Endothelial cell of umbilical vein (primary cell): Measurements from ENCODE around the gene CCNJL. TPM values are rescaled to one million over a fixed set of nuclear protein-coding genes. Genes with fewer than 3 reads are reported as not detected.

ENCODE experiments used
- BruUV-seq: library from RNA; stranded (reverse); fragments of 400-500 nt; replicated peaks from 2 replicates; lab custom pipeline; 2021; lab: Mats Ljungman, UMichigan
- CTCF ChIA-PET: fragments of 300-600, 350-600 bp; sonication (Branson Sonifier 250); formaldehyde crosslinking; loops from one replicate; lab custom pipeline; 2021; ENCODE audit warnings: antibody characterized with exemption, inconsistent platforms; lab: Charles Lee
- POLR2A ChIA-PET: fragments of 300-600, 350-600 bp; sonication (Branson Sonifier 250); formaldehyde crosslinking; loops from one replicate; lab custom pipeline; 2021; ENCODE audit warnings: antibody characterized with exemption, inconsistent platforms; lab: Charles Lee
- DNase-seq: peaks from one replicate; pipeline ENCODE4 v3.0.0-alpha.2; 2011; ENCODE audit warnings: low read depth, low spot score
- FAIRE-seq: peaks from 2 replicates; lab custom pipeline; 2011; peaks lifted over from hg19 to GRCh38; lab: Jason Lieb, UNC
- H2AFZ ChIP-seq: 2 replicates; pipeline ENCODE4 v1.6.0; 2012; ENCODE audit warnings: low read depth, low read length, control low read depth, inconsistent platforms
- H3K27ac ChIP-seq: 2 replicates; pipeline ENCODE4 v1.5.1; 2011; ENCODE audit warnings: low read depth, mild to moderate bottlenecking, control low read depth, low read length, moderate library complexity; ENCODE audit not compliant: insufficient read depth
- H3K27me3 ChIP-seq, 2 experiments: 2 replicates each; pipeline versions ENCODE4 v1.6.0 to v1.6.1; 2011; ENCODE audit warnings: low read length in 2 of 2, mixed read lengths in 1 of 2; ENCODE audit not compliant: control insufficient read depth in 2 of 2, insufficient read depth in 2 of 2
- H3K36me3 ChIP-seq, 2 experiments: 2 replicates in 1 of 2; 3 replicates in 1 of 2; pipeline ENCODE4 v1.5.1; 2011; ENCODE audit warnings: low read length in 2 of 2, mild to moderate bottlenecking in 1 of 2, moderate library complexity in 1 of 2; ENCODE audit not compliant: control insufficient read depth in 2 of 2, insufficient read depth in 2 of 2; ENCODE audit errors: extremely low read depth in 1 of 2
- H3K4me1 ChIP-seq: 3 replicates; pipeline ENCODE4 v1.5.1; 2011; ENCODE audit warnings: mild to moderate bottlenecking, low read length; ENCODE audit not compliant: control insufficient read depth, insufficient read depth; ENCODE audit errors: extremely low read depth
- H3K4me2 ChIP-seq: 2 replicates; pipeline ENCODE4 v1.6.1; 2011; ENCODE audit warnings: low read length, control low read depth, mixed read lengths; ENCODE audit not compliant: insufficient read depth
- H3K4me3 ChIP-seq, 3 experiments: fragments of 200-600 bp in 1 of 3; sonication (generic), shearing (Covaris generic) in 1 of 3; replicated peaks in 1 of 3; 2 replicates each; pipeline ENCODE4 v1.5.1; 2011 to 2016; ENCODE audit warnings: control low read depth in 3 of 3, low read length in 3 of 3, mild to moderate bottlenecking in 2 of 3, inconsistent platforms in 1 of 3, low read depth in 1 of 3, moderate library complexity in 1 of 3; ENCODE audit not compliant: insufficient read depth in 1 of 3
- H3K79me2 ChIP-seq: 2 replicates; pipeline ENCODE4 v1.6.0; 2012; ENCODE audit warnings: low read length, inconsistent platforms; ENCODE audit not compliant: control insufficient read depth, insufficient read depth
- H3K9ac ChIP-seq: replicated peaks from 2 replicates; pipeline ENCODE3; 2011; ENCODE audit warnings: low read length, control low read depth; ENCODE audit not compliant: insufficient read depth; ENCODE audit errors: extremely low read depth
- H3K9me1 ChIP-seq: replicated peaks from 3 replicates; pipeline ENCODE4 v1.6.0; 2011; ENCODE audit warnings: mild to moderate bottlenecking, low read length; ENCODE audit not compliant: control insufficient read depth, insufficient read depth; ENCODE audit errors: extremely low read depth
- H3K9me3 ChIP-seq: replicated peaks from 2 replicates; pipeline ENCODE4 v1.5.1; 2012; ENCODE audit warnings: low read length, inconsistent platforms; ENCODE audit not compliant: control insufficient read depth, insufficient read depth
- H4K20me1 ChIP-seq: replicated peaks from 2 replicates; pipeline ENCODE3; 2011; ENCODE audit warnings: mild to moderate bottlenecking, low read length; ENCODE audit not compliant: control insufficient read depth, insufficient read depth; ENCODE audit errors: extremely low read depth
- FOS ChIP-seq: IDR thresholded peaks from 2 replicates; pipeline ENCODE4 v1.6.1; 2011; ENCODE audit warnings: mild to moderate bottlenecking, low read length, moderate library complexity, borderline replicate concordance; ENCODE audit not compliant: insufficient read depth
- POLR2A ChIP-seq: IDR thresholded peaks from 2 replicates; pipeline ENCODE4 v1.6.1; 2012; ENCODE audit warnings: low read depth, mild to moderate bottlenecking, control low read depth, low read length
- dilution Hi-C: fragments of 300-500 bp; cut with MboI; formaldehyde crosslinking; loops from one replicate; pipeline ENCODE4 v1.15.0; 2019; ENCODE audit warnings: low sequenced_read_pairs; ENCODE audit not compliant: extremely low pct_ligation_motif_present
- intact Hi-C: fragments of 100-400 bp; cut with micrococcal nuclease; formaldehyde crosslinking; loops from one replicate; pipeline ENCODE4 v1.10.0; 2022
- polyA plus RNA-seq, 4 experiments: library from polyadenylated mRNA; depleted of rRNA in 3 of 4; stranded (reverse) in 3 of 4; unstranded in 1 of 4; fragments of >200 nt; gene quantifications; 2 replicates each; pipeline versions ENCODE4 v1.2.1 to v1.2.3, GENCODE V29; 2011 to 2012; ENCODE audit warnings: missing spikeins in 1 of 4
- small RNA-seq: library from RNA; depleted of rRNA; stranded (forward); fragments of <200 nt; gene quantifications from one replicate; pipeline ENCODE3, GENCODE V24; 2012; ENCODE audit warnings: low replicate concordance, low read depth; ENCODE audit not compliant: insufficient read depth, insufficient read length
- total RNA-seq: library from RNA; stranded (reverse); gene quantifications from 2 replicates; pipeline ENCODE4 v1.2.3, GENCODE V29; 2021
- TF ChIP-seq, protein P1 (sequence below), 2 donors: IDR thresholded peaks; 1 replicate in 1 of 2; 2 replicates in 1 of 2; pipeline ENCODE4 v1.5.1; 2011; ENCODE audit warnings: low read length in 2 of 2, mild to moderate bottlenecking in 2 of 2, moderate library complexity in 2 of 2, control low read depth in 1 of 2, inconsistent platforms in 1 of 2, low read depth in 1 of 2; ENCODE audit not compliant: insufficient read depth in 1 of 2; ENCODE audit errors: extremely low read depth in 1 of 2

The CCNJL gene
- total and polyA plus RNA-seq, 2 donors (not counting 3 experiments of a cell fraction or from before 2014, with no cell fraction given) = 20.0 to 21.3 TPM

GRCh38 chr5:160207061-160207460 is 105.3 kb downstream of the CCNJL start:
- CTCF ChIA-PET = interaction anchor here (1.6 kb wide), 1 partner anchor 185 kb away, joined by 3 read pairs; no protein-coding TSS in a partner anchor
- FAIRE-seq = no peak
- no peak overlapping the region for H3K4me3 ChIP-seq
- H3K4me1 ChIP-seq = no peaks in the 10 kb centered on the region
- dilution Hi-C loops (no loop called here), intact Hi-C loops (no loop called here)
- no TSS peak for BruUV-seq
- TF ChIP-seq, protein P1, sequence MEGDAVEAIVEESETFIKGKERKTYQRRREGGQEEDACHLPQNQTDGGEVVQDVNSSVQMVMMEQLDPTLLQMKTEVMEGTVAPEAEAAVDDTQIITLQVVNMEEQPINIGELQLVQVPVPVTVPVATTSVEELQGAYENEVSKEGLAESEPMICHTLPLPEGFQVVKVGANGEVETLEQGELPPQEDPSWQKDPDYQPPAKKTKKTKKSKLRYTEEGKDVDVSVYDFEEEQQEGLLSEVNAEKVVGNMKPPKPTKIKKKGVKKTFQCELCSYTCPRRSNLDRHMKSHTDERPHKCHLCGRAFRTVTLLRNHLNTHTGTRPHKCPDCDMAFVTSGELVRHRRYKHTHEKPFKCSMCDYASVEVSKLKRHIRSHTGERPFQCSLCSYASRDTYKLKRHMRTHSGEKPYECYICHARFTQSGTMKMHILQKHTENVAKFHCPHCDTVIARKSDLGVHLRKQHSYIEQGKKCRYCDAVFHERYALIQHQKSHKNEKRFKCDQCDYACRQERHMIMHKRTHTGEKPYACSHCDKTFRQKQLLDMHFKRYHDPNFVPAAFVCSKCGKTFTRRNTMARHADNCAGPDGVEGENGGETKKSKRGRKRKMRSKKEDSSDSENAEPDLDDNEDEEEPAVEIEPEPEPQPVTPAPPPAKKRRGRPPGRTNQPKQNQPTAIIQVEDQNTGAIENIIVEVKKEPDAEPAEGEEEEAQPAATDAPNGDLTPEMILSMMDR (IDR thresholded peaks at IDR 0.05; ENCODE audit: extremely low read depth in 1 of 2, insufficient read depth in 1 of 2, low read depth in 1 of 2, low read length in 2 of 2) = no peak
- TF ChIP-seq POLR2A (no peak), FOS (no peak)
- no peaks in the 10 kb centered on the region for H3K9me3 ChIP-seq
- no peak overlapping the region for H2AFZ ChIP-seq
- H4K20me1 ChIP-seq = no peaks in the 10 kb centered on the region
- H3K9me1 ChIP-seq = no peaks in the 10 kb centered on the region
- no peak overlapping the region for H3K9ac ChIP-seq
- no peak overlapping the region for H3K4me2 ChIP-seq
- POLR2A ChIA-PET = no interaction called here
- H3K27me3 ChIP-seq = no peaks in the 10 kb centered on the region
- no peaks in the 10 kb centered on the region for H3K79me2 ChIP-seq
- no peak overlapping the region for H3K27ac ChIP-seq
- no peak for DNase-seq
- H3K36me3 ChIP-seq = no peaks in the 10 kb centered on the region

Small RNA genes within 50 kb of the gene (small RNA-seq; reads per million reads assigned to genes)
- gene AC112191.3 = not detected

Other genes with a start within 250 kb of the CCNJL start
- 17.3 and 19.3 TPM in 2 replicates for gene PWWP2A, start 193.1 kb downstream of the CCNJL start, total RNA-seq
- 4.6 and 4.8 TPM in 2 replicates for gene PWWP2A, start 193.1 kb downstream of the CCNJL start, polyA plus RNA-seq
- gene FABP6, start 83.1 kb downstream of the CCNJL start, total RNA-seq = not detected in 2 replicates
- gene FABP6, start 83.1 kb downstream of the CCNJL start, polyA plus RNA-seq = not detected in 2 replicates
- gene C1QTNF2, start 58.1 kb upstream of the CCNJL start, total RNA-seq = 0.53 TPM in 1 of 2 replicates, not detected in the other
- gene C1QTNF2, start 58.1 kb upstream of the CCNJL start, polyA plus RNA-seq = 0.46 and 0.52 TPM in 2 replicates
- 2.6 and 2.7 TPM in 2 replicates for gene FAM200C, start 87.5 kb upstream of the CCNJL start, total RNA-seq
- gene FAM200C, start 87.5 kb upstream of the CCNJL start, polyA plus RNA-seq = 0.76 and 0.86 TPM in 2 replicates
- gene SLU7, start 106.5 kb upstream of the CCNJL start, total RNA-seq = 42.7 and 48.2 TPM in 2 replicates
- gene SLU7, start 106.5 kb upstream of the CCNJL start, polyA plus RNA-seq = 4.5 and 10.2 TPM in 2 replicates
- gene PTTG1, start 109.3 kb upstream of the CCNJL start, total RNA-seq = 139 and 140 TPM in 2 replicates
- 157 and 173 TPM in 2 replicates for gene PTTG1, start 109.3 kb upstream of the CCNJL start, polyA plus RNA-seq